HuH-7 (cell line): ENCODE results near the gene CCDC30.
A peak's percentile ranks its signal among the peaks of the same experiment; 100 is the strongest.
"Not testable (repeated sequence)": the region's sequence is repeated elsewhere in the genome, so short reads cannot be mapped to it uniquely, and the experiment has no call there.

Experiments used
- DNase-seq: peaks from one replicate; pipeline ENCODE4 v3.0.0; 2011; ENCODE audit warnings: low spot score

CCDC30 gene

GRCh38 chr1:42657981-42658876 lies 195.1 kb downstream of the CCDC30 start, which contains the start of gene PPIH:
PPIH (plus strand) TSS chr1:42658423; CDS start chr1:42658447, 24 bp downstream.
- peak; percentile 91 for DNase-seq

DNA sequence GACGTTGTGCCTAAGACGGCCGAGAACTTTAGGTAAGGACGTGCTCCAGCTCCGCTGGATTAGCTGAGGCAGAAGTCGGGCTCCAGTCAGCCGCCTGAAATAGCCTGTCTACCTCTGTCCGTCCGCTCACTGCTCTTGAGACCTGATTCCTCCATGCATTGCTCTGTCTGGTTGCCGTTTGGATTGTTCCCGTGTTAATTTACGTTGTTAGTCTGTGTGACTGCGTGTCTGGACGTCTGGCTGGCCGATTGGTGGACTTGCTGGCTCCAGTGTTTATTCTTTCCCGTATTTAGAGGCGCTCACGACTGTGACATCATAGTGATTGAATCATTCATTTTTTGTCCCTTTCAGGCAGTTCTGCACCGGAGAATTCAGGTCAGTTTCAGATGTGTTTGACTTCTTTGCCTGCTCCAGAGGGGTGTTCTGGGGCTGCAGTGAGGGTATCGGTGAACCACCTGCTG lies 195.8 kb downstream of the CCDC30 start:
- DNase-seq: no peak

DNA sequence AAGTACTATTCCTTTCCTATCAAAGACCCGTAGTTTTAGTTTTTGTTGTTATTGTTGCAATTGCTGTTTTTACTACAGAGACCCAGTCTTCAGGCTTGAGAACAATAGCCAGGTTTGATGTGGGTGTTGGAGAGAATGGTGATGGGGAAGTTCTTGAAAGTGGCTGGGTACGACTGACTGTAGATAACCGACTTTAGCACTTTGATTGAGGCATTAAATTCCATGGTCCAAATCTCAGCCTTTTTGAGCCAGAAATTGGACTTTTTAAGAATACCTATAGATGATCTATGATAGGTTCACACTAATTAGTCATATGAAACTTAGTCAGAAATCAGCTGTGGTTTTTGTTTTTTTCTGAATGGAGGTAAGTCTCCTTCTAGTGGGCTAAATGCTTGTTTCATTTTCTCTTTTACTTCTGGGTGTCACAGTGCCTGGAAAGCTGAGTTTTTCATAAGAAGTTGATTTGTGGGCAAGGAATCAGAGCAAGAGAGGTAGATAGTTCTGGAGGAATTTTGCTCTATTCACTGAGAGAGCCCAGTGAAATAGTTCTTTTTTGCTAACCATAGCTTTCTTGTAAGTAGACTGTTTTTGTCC lies 197.9 kb downstream of the CCDC30 start:
- DNase-seq: no peak

DNA sequence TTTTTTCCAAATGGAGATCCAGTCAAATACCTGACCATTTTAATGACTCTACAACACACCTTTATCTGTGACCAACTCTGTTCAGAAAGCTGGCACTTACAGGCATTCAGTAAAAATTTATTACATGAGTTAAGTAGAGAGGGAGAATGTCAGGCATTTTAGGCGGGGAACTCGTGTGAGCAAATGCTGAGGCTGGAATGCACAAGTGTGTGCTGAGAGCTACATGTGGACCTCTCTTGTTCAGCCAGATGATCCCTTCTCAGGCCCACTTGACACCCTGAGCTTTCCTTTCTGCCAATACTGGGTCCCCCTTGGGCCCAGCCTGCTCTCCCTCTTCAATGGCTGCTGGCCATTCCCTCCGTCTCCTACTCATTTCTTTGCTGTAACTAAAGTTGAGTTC lies 206.8 kb downstream of the CCDC30 start:
- no peak for DNase-seq

DNA sequence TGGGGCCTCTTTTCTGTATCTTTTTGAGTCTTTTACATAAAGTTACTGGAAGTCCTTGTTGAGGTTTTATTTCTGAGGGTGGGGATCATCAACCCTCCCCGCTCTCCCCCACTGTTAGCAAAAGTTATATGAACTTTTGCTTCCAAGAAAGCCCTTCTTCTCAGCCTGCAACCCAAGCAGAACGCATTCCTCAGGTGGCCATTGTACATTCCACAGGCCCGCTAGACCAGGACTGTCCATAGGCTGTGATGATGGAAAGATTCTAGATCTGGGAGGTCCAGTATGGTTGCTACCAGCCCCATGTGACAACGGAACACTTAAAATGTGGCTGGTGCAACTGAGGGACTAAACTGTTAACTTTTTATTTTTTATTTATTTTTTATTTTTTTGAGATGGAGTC lies 207.3 kb downstream of the CCDC30 start:
- DNase-seq: no peak

DNA sequence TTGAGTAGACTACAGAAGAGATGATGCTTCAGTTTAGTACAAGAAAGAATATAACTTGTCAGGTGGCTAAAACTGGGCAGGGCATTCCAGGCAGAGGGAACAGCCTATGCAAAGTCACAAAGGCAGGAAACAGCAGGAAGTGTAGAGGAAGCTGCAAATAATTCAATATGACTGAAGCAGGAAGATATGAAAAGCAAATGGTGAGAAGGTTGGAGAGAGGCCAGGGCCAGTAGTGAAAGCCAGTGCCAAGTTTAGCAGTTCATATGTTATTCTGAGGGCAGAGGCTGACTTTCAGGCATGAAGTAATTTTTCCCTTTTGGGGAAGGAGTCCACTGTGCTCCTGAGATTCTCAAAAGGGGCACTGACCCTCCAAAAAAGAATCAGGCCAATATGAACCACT lies 211.1 kb downstream of the CCDC30 start:
- DNase-seq: no peak

DNA sequence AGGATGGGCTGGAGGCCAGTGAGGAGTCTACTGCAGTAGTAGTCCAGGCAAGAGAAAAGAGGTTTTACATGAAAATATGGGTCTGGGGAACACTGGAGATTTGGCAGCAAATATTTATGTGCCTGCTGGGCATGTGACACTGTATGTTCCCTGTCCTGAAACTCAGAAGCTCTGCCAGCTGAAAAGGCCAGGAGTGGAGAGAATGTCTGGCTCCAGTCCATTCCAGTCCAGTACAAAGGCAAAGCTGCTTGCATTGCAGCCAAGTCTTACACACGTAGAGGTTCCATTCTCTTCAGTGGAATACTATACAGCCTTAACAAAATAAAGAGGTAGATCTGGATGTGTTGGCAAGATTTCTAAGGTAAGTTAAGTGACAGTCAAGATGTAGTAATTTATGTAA lies 211.6 kb downstream of the CCDC30 start:
- DNase-seq: no peak

- no peak for DNase-seq
These were observed 212.4 kb downstream of the CCDC30 start for GRCh38 chr1:42675467-42675866.

GRCh38 chr1:42676534-42677087 lies 213.5 kb downstream of the CCDC30 start:
- no peak for DNase-seq

GRCh38 chr1:42679364-42679983 lies 216.4 kb downstream of the CCDC30 start:
- no peak for DNase-seq

DNA sequence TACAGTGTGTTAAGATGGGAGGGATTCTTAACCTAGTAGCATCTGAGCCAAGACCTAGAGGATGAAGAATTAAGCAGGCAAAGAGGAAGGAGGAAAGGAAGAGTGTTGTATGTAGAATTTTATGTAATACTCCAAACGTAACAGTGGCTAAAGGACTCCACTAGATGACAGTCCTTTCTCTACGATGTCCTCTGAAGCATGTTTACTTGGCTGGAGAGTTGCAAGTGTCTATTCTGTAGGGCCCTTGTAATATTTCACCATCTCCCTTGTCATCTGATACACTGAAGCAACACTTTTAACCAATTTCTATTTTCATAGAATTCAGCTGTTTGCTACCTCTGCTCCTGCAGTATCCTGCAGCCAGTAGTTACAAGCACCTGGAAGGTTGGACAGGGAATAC lies 217.0 kb downstream of the CCDC30 start:
- DNase-seq: no peak

GRCh38 chr1:42680921-42681683 lies 218.0 kb downstream of the CCDC30 start:
- DNase-seq: no peak

GRCh38 chr1:42681741-42682483 lies 218.8 kb downstream of the CCDC30 start, which contains the start of gene YBX1:
YBX1 (plus strand) TSS chr1:42682418; CDS start chr1:42682566, 148 bp downstream.
- peak; percentile 97 for DNase-seq

DNA sequence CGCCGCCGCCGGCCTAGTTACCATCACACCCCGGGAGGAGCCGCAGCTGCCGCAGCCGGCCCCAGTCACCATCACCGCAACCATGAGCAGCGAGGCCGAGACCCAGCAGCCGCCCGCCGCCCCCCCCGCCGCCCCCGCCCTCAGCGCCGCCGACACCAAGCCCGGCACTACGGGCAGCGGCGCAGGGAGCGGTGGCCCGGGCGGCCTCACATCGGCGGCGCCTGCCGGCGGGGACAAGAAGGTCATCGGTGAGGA lies 219.3 kb downstream of the CCDC30 start:
- DNase-seq: not testable (repeated sequence)

- DNase-seq: peak; percentile 36
These were observed 219.8 kb downstream of the CCDC30 start for GRCh38 chr1:42682739-42683531.

- no peak for DNase-seq
These were observed 221.1 kb downstream of the CCDC30 start for GRCh38 chr1:42684139-42684538.

DNA sequence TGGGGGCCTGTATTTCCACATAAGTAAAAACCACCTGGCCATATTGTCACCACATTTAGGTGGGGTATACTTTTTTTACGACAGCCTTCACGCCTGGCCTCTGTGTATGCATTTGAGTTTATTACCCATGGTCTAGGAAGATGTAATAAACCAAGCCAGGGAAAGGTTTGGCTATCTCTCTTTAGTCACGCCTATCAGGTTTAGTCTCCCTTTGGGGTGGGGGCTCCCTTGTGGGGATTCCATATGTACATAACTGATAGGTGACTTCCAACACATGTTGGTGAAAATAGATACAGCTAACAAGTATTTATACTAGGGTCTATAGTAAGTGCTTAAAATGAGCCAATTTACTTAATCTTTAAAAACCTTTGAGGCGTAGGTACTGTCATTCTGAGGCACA lies 223.3 kb downstream of the CCDC30 start:
- no peak for DNase-seq

GRCh38 chr1:42689912-42690311 lies 226.8 kb downstream of the CCDC30 start:
- DNase-seq: no peak

- DNase-seq: no peak
These were observed 227.5 kb downstream of the CCDC30 start for GRCh38 chr1:42690477-42691156.

DNA sequence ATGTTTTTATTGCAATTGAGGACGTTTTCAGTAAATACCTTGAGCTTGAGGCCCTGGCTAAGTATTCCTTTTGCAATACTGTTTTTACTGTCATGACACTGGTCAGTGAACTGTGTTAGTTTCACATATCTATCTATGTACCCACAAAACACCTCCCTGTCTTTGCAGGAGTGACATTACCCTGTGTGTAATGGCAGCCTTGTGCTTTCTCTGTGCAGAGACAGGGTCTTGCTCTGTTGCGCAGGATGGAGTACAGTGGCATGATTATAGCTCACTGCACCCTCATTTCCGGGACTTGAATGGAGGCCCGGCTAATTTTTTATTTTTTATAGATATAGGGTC lies 228.0 kb downstream of the CCDC30 start:
- DNase-seq: no peak
